ENCODE measurements around the gene PHACTR4. TPM values are rescaled to one million over a fixed set of nuclear protein-coding genes. Genes with fewer than 3 reads are reported as not detected.

The PHACTR4 gene
- total RNA-seq, 1 donor from 2014 or later: 33.0 TPM

DNA sequence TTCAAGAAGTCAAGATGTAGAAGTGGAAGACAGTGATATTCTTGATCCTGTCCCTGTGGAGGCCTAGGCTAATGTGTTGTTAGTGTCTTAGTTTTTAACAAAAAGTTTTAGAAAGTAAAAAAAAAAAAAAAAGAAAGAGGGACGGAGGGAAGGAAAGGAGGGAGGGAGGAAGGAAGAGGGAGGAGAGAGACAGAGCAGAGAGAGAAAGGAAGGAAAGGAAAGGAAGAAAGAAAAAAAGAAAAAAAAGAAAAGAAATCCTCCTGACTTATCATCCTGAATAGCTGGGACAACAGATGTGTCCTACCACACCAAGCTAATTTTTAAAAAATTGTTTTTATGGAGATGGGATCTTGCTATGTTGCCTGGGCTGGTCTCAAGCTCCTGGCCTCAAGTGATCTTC is 24.6 kb downstream of the PHACTR4 start:
- Histone ChIP-seq H3K4me3 (no peak overlapping the region), H3K36me3 (peaks cover 3 to 7% of the 10 kb centered on the region in 2 donors), H3K4me1 (no peaks in the 10 kb centered on the region), H3K27ac (no peak overlapping the region), H3K9me3 (no peaks in the 10 kb centered on the region), H3K27me3 (no peaks in the 10 kb centered on the region)
- DNase-seq (ENCODE audit: low spot score in 2 of 2): no peak
- intact Hi-C loops (cut with DNase I): no loop called here
- TF ChIP-seq, protein P1, sequence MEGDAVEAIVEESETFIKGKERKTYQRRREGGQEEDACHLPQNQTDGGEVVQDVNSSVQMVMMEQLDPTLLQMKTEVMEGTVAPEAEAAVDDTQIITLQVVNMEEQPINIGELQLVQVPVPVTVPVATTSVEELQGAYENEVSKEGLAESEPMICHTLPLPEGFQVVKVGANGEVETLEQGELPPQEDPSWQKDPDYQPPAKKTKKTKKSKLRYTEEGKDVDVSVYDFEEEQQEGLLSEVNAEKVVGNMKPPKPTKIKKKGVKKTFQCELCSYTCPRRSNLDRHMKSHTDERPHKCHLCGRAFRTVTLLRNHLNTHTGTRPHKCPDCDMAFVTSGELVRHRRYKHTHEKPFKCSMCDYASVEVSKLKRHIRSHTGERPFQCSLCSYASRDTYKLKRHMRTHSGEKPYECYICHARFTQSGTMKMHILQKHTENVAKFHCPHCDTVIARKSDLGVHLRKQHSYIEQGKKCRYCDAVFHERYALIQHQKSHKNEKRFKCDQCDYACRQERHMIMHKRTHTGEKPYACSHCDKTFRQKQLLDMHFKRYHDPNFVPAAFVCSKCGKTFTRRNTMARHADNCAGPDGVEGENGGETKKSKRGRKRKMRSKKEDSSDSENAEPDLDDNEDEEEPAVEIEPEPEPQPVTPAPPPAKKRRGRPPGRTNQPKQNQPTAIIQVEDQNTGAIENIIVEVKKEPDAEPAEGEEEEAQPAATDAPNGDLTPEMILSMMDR (IDR thresholded peaks at IDR 0.05): no peak

DNA sequence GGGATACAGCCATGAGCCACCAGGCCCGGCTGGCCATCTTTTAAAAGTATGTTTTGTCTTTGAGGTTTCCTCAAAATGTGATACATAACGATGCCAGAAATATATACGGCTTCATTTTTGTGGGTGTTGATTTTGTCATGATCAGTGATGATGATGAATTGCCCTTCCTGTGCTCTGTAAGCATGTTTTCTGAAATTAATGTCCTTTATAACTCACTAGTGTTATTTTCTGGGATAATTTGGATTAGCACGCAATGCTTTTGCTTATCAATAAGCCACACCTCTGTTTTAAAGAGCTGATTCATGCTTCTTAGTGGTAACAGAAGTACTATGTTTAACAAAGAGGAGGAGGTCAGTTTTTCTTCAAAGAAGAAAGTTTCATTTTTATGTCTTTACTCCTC is 25.6 kb downstream of the PHACTR4 start:
- Histone ChIP-seq H3K9me3 (no peaks in the 10 kb centered on the region), H3K4me1 (no peaks in the 10 kb centered on the region), H3K4me3 (no peak overlapping the region), H3K27me3 (no peaks in the 10 kb centered on the region), H3K36me3 (peaks cover 3 to 7% of the 10 kb centered on the region in 2 donors), H3K27ac (no peak overlapping the region)
- DNase-seq (ENCODE audit: low spot score in 2 of 2): no peak
- intact Hi-C loops (cut with DNase I): no loop called here
- TF ChIP-seq, protein P1 (IDR thresholded peaks at IDR 0.05): no peak

DNA sequence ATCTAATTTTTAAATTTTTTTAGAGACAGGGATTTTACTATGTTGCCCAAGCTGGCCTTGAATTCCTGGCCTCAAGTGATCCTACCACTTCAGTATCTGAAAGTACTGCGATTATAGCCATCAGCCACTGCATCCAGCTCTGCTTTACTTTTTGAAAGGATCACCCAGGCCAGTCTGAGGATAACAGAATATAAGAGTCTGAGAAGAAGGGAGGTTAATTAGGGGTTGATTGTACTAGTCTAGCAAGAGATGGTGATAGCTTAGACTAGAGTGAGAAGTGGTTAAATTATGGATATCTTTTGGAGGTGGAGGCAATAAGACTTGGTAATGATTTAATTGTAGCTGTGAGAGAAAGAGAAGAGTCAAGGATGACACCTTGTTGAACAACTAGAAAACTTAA is 32.2 kb downstream of the PHACTR4 start:
- intact Hi-C loops (cut with DNase I): no loop called here
- Histone ChIP-seq H3K4me3 (no peak overlapping the region), H3K27ac (no peak overlapping the region), H3K27me3 (no peaks in the 10 kb centered on the region), H3K9me3 (no peaks in the 10 kb centered on the region), H3K4me1 (no peaks in the 10 kb centered on the region), H3K36me3 (peaks cover 3 to 7% of the 10 kb centered on the region in 2 donors)
- TF ChIP-seq, protein P1 (IDR thresholded peaks at IDR 0.05): no peak
- no peak for DNase-seq (ENCODE audit: low spot score in 2 of 2)

DNA sequence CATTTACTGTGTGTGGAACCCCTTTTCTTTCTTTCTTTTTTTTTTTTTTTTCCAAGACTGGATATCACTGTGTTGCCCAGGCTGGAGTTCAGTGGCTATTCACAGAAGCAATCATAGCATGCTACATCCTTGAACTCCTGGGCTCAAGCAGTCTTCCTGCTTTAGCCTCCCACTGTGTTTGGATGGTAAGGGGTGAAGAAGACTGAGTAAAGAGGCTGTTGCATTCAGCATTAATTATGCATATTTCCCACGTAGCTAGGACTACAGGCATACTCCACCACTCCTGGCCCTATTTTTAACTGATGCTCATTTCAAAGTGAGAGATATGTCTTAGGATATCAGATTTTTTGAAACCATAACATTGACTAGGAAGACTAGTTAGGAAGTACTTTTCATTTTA is 39.5 kb downstream of the PHACTR4 start:
- intact Hi-C loops (cut with DNase I): loop anchor here (2.0 to 5.0 kb wide), 2 partner anchors 48 to 194 kb away; no protein-coding TSS in a partner anchor
- no peak overlapping the region for H3K27ac ChIP-seq
- peaks cover 0 to 7% of the 10 kb centered on the region in 2 donors for H3K36me3 ChIP-seq
- H3K9me3 ChIP-seq: no peaks in the 10 kb centered on the region
- no peak for DNase-seq (ENCODE audit: low spot score in 2 of 2)
- H3K4me1 ChIP-seq: no peaks in the 10 kb centered on the region
- TF ChIP-seq, protein P1 (IDR thresholded peaks at IDR 0.05): no peak
- no peaks in the 10 kb centered on the region for H3K27me3 ChIP-seq
- no peak overlapping the region for H3K4me3 ChIP-seq

DNA sequence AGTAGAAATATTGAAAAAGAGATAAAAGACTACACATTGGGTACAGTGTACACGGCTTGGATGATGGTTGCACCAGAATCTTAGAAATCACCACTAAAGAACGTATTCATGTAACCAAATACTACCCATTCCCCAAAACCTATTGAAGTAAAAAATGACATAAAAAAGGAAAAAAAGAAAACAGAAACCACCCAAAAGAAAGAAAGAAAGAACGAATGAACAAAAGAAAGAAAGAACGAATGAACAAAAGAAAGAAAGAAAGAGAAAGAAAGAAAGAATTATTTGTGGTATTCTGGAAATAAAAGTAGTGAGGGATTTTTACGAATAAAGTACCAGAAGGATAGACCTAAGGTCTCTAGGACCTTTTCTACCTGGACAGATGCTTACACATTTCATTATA is 42.1 kb downstream of the PHACTR4 start:
- no peak for DNase-seq (ENCODE audit: low spot score in 2 of 2)
- Histone ChIP-seq H3K27ac (no peak overlapping the region), H3K9me3 (no peaks in the 10 kb centered on the region), H3K4me3 (no peak overlapping the region), H3K36me3 (peaks cover 0 to 7% of the 10 kb centered on the region in 2 donors), H3K4me1 (no peaks in the 10 kb centered on the region), H3K27me3 (no peaks in the 10 kb centered on the region)
- TF ChIP-seq, protein P1 (IDR thresholded peaks at IDR 0.05): no peak
- intact Hi-C loops (cut with DNase I): loop anchor here (5.0 kb wide), 1 partner anchor 61 kb away; no protein-coding TSS in a partner anchor

DNA sequence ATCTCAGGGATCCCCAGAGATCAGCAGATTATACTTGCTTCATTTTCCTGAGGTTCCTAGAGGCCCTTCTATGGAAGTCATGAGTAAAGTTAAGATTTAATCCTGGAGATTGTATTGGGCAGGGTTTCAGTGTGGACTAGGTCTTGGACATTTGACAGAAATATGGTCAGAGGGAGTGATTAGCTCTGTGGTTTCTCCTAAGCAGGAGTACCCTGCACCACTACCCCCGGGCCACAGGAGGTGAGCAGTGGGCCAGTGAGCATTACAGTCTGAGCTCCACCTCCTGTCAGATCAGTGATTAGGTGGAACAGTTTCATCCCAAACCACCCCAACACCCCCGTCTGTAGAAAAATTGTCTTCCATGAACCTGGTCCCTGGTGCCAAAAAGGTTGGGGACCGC is 43.2 kb downstream of the PHACTR4 start:
- TF ChIP-seq, protein P1 (IDR thresholded peaks at IDR 0.05): no peak
- intact Hi-C loops (cut with DNase I): loop anchor here (5.0 kb wide), 1 partner anchor 60 kb away; no protein-coding TSS in a partner anchor
- Histone ChIP-seq H3K27ac (no peak overlapping the region), H3K4me3 (no peak overlapping the region), H3K9me3 (no peaks in the 10 kb centered on the region), H3K4me1 (no peaks in the 10 kb centered on the region), H3K36me3 (peaks cover 0 to 7% of the 10 kb centered on the region in 2 donors), H3K27me3 (no peaks in the 10 kb centered on the region)
- DNase-seq (ENCODE audit: low spot score in 2 of 2): no peak
